Activated CD4-positive, alpha-beta T cell treated with anti-CD3 and anti-CD28 coated beads for 36 hours (primary cell): ENCODE results near the gene TYW1B. TPM values are rescaled to one million over a fixed set of nuclear protein-coding genes. Genes with fewer than 3 reads are reported as not detected.
"Not testable (repeated sequence)": the region's sequence is repeated elsewhere in the genome, so short reads cannot be mapped to it uniquely, and the experiment has no call there.

ENCODE experiments used
- ATAC-seq: fragments of 200-7000 bp; cut with Tn5 transposase; one replicate; pipeline ENCODE4 v1.10.0; 2021; ENCODE audit warnings: mild to moderate bottlenecking, moderate library complexity
- CTCF ChIA-PET: fragments of 350-600 bp; sonication (Branson Sonifier 250); formaldehyde crosslinking; loops from one replicate; lab custom pipeline; 2021; ENCODE audit warnings: antibody characterized with exemption; lab: Charles Lee
- POLR2A ChIA-PET: fragments of 350-600 bp; sonication (Branson Sonifier 250); formaldehyde crosslinking; loops from one replicate; lab custom pipeline; 2021; ENCODE audit warnings: antibody characterized with exemption, inconsistent platforms; lab: Charles Lee
- DNase-seq: peaks from one replicate; pipeline ENCODE4 v3.0.0-alpha.2; 2020
- H3K27ac Mint-ChIP-seq: one replicate; pipeline ENCODE4 v1.8.0; 2021; ENCODE audit warnings: mixed read lengths
- H3K27me3 Mint-ChIP-seq: one replicate; pipeline ENCODE4 v1.8.0; 2021; ENCODE audit warnings: mixed read lengths
- H3K36me3 Mint-ChIP-seq: one replicate; pipeline ENCODE4 v1.8.0; 2021; ENCODE audit warnings: low read depth, mixed read lengths
- H3K4me1 Mint-ChIP-seq: one replicate; pipeline ENCODE4 v1.8.0; 2021; ENCODE audit warnings: mixed read lengths
- H3K4me3 Mint-ChIP-seq: one replicate; pipeline ENCODE4 v1.8.0; 2021; ENCODE audit warnings: mild to moderate bottlenecking, moderate library complexity, mixed read lengths
- H3K9me3 Mint-ChIP-seq: one replicate; pipeline ENCODE4 v1.8.0; 2021; ENCODE audit warnings: low read depth, mixed read lengths
- intact Hi-C, 2 experiments: fragments of 100-400 bp; cut with DNase I in 1 of 2; cut with micrococcal nuclease in 1 of 2; formaldehyde crosslinking; loops; one replicate each; pipeline versions ENCODE4 v1.14.2 to v1.15.1; 2022 to 2024; cut with DNase I, micrococcal nuclease
- total RNA-seq, 2 experiments: library from RNA; stranded (reverse); gene quantifications; one replicate each; pipeline ENCODE4 v1.2.3, GENCODE V29; 2021

The TYW1B gene
- total RNA-seq, 2 experiments from 2014 or later: 3.5 to 3.9 TPM

- H3K27ac Mint-ChIP-seq, H3K4me3 Mint-ChIP-seq, POLR2A ChIA-PET, ATAC-seq, CTCF ChIA-PET, intact Hi-C loops, H3K4me1 Mint-ChIP-seq, DNase-seq, H3K27me3 Mint-ChIP-seq, H3K9me3 Mint-ChIP-seq: not testable (repeated sequence)
- peaks cover 20% of the 10 kb centered on the region for H3K36me3 Mint-ChIP-seq
Measured at GRCh38 chr7:72808511-72808910, 19.5 kb downstream of the TYW1B start.

GRCh38 chr7:72806851-72807250 is 21.1 kb downstream of the TYW1B start:
- H3K4me3 Mint-ChIP-seq, intact Hi-C loops, H3K27me3 Mint-ChIP-seq, DNase-seq, POLR2A ChIA-PET, H3K4me1 Mint-ChIP-seq, ATAC-seq, CTCF ChIA-PET, H3K27ac Mint-ChIP-seq, H3K9me3 Mint-ChIP-seq: not testable (repeated sequence)
- H3K36me3 Mint-ChIP-seq: peaks cover 18% of the 10 kb centered on the region

- POLR2A ChIA-PET: no interaction called here
- H3K9me3 Mint-ChIP-seq: no peaks in the 10 kb centered on the region
- CTCF ChIA-PET: no interaction called here
- no peak for DNase-seq
- intact Hi-C loops: no loop called here
- H3K27me3 Mint-ChIP-seq: no peaks in the 10 kb centered on the region
- no peaks in the 10 kb centered on the region for H3K4me1 Mint-ChIP-seq
- no peak for ATAC-seq
- H3K4me3 Mint-ChIP-seq: no peak overlapping the region
- H3K27ac Mint-ChIP-seq: no peak overlapping the region
- H3K36me3 Mint-ChIP-seq: peaks cover 20% of the 10 kb centered on the region
Measured at GRCh38 chr7:72805526-72806494, 22.2 kb downstream of the TYW1B start.

DNA sequence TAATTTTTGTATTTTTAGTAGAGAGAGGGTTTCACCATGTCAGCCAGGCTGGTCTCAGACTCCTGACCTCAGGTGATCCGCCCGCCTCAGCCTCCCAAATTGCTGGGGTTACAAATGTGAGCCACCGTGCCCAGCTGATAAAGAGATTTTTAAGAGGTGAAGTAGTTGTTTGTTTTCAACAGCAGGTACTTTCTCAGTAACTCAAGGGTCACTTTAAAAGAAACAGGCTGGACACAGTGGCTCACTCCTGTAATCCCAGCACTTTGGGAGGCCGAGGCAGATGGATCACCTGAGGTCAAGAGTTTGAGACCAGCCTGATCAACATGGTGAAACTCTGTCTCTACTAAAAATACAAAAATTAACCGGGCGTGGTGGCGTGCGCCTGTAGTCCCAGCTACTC is 24.2 kb downstream of the TYW1B start:
- DNase-seq, CTCF ChIA-PET, intact Hi-C loops, H3K9me3 Mint-ChIP-seq, H3K27me3 Mint-ChIP-seq, H3K4me1 Mint-ChIP-seq, H3K4me3 Mint-ChIP-seq, H3K27ac Mint-ChIP-seq, ATAC-seq, POLR2A ChIA-PET: not testable (repeated sequence)
- peaks cover 22% of the 10 kb centered on the region for H3K36me3 Mint-ChIP-seq

GRCh38 chr7:72801564-72801963 is 26.4 kb downstream of the TYW1B start:
- DNase-seq, intact Hi-C loops, H3K4me1 Mint-ChIP-seq, H3K9me3 Mint-ChIP-seq, H3K27ac Mint-ChIP-seq, ATAC-seq, H3K4me3 Mint-ChIP-seq, H3K27me3 Mint-ChIP-seq: not testable (repeated sequence)
- H3K36me3 Mint-ChIP-seq: peaks cover 30% of the 10 kb centered on the region
- ChIA-PET POLR2A (interaction anchor here (0.6 kb wide), 1 partner anchor 82 kb away, joined by 3 read pairs; no protein-coding TSS in a partner anchor), CTCF (interaction anchor here (0.7 kb wide), 1 partner anchor 44 kb away, joined by 3 read pairs; no protein-coding TSS in a partner anchor)

DNA sequence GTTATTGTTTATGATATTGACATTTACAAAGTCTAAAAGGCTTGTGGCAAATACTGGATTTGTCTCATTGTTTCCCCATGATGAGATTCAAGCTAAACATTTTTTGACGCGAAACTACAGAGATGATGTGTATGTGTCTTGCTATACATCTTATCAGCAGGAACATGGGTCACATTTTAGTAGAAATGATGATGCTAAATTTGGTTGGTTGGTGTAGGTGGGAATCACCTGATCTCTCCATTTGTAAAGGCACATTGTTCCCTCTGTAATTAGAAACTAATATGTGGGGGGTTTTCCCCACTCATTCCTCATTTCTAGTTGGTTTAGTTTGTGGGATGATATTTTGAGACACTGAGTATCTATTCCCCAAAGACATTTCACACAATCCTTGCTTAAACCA is 32.6 kb downstream of the TYW1B start:
- POLR2A ChIA-PET, H3K9me3 Mint-ChIP-seq, H3K27ac Mint-ChIP-seq, DNase-seq, CTCF ChIA-PET, ATAC-seq, H3K4me3 Mint-ChIP-seq, H3K4me1 Mint-ChIP-seq, H3K27me3 Mint-ChIP-seq, intact Hi-C loops: not testable (repeated sequence)
- H3K36me3 Mint-ChIP-seq: peaks cover 16% of the 10 kb centered on the region

GRCh38 chr7:72793791-72794190 is 34.2 kb downstream of the TYW1B start:
- Mint-ChIP-seq H3K27ac (no peak overlapping the region), H3K4me3 (no peak overlapping the region), H3K4me1 (no peaks in the 10 kb centered on the region), H3K36me3 (peaks cover 13% of the 10 kb centered on the region), H3K9me3 (peaks cover 6% of the 10 kb centered on the region), H3K27me3 (no peaks in the 10 kb centered on the region)
- intact Hi-C loops: no loop called here
- ATAC-seq (no peak), DNase-seq (no peak)
- CTCF ChIA-PET: no interaction called here
- POLR2A ChIA-PET: no interaction called here

- CTCF ChIA-PET, H3K27ac Mint-ChIP-seq, H3K4me1 Mint-ChIP-seq, DNase-seq, H3K27me3 Mint-ChIP-seq, ATAC-seq, intact Hi-C loops, H3K9me3 Mint-ChIP-seq, POLR2A ChIA-PET, H3K4me3 Mint-ChIP-seq, H3K36me3 Mint-ChIP-seq: not testable (repeated sequence)
Measured at GRCh38 chr7:72790698-72791060, 37.3 kb downstream of the TYW1B start.

- H3K27me3 Mint-ChIP-seq, ATAC-seq, H3K27ac Mint-ChIP-seq, DNase-seq, H3K36me3 Mint-ChIP-seq, H3K4me1 Mint-ChIP-seq, H3K4me3 Mint-ChIP-seq, CTCF ChIA-PET, H3K9me3 Mint-ChIP-seq, intact Hi-C loops, POLR2A ChIA-PET: not testable (repeated sequence)
Measured at GRCh38 chr7:72790048-72790697, 37.8 kb downstream of the TYW1B start.

GRCh38 chr7:72785166-72785955 is 42.6 kb downstream of the TYW1B start:
- Mint-ChIP-seq H3K36me3 (peaks cover 3% of the 10 kb centered on the region), H3K9me3 (no peaks in the 10 kb centered on the region), H3K4me1 (no peaks in the 10 kb centered on the region), H3K27me3 (no peaks in the 10 kb centered on the region), H3K4me3 (no peak overlapping the region), H3K27ac (no peak overlapping the region)
- DNase-seq (no peak), ATAC-seq (no peak)
- intact Hi-C loops: loop anchor here in 1 of 2 experiments (5.0 kb wide), 1 partner anchor 1033 kb away; no protein-coding TSS in a partner anchor
- CTCF ChIA-PET: interaction anchor here (0.7 kb wide), 1 partner anchor 293 kb away, joined by 3 read pairs; no protein-coding TSS in a partner anchor
- POLR2A ChIA-PET: no interaction called here
